K562 (cell line): ENCODE measurements around the gene SMARCC1. TPM values are rescaled to one million over a fixed set of nuclear protein-coding genes. Genes with fewer than 3 reads are reported as not detected.

Experiments
- CHD7 ChIP-seq: fragments of 200-600 bp; sonication (generic); IDR thresholded peaks from one replicate; pipeline ENCODE4 v1.6.1; 2012; ENCODE audit warnings: mild to moderate bottlenecking, low read depth, low read length, inconsistent platforms
- HDAC8 ChIP-seq: fragments of 450-650 bp; IDR thresholded peaks from 2 replicates; pipeline ENCODE4 v1.6.1; 2016; ENCODE audit warnings: mild to moderate bottlenecking, missing genetic modification characterization, moderate library complexity, missing compliant biosample characterization
- L3MBTL2 ChIP-seq: fragments of 450-650 bp; IDR thresholded peaks from 2 replicates; pipeline ENCODE4 v1.6.1; 2016; ENCODE audit warnings: mild to moderate bottlenecking, moderate library complexity
- POLR2A ChIP-seq: fragments of 450-650 bp; conservative IDR thresholded peaks from 2 replicates; pipeline ENCODE4 v1.6.1; 2016
- POLR2H ChIP-seq: IDR thresholded peaks from 2 replicates; pipeline ENCODE4 v1.6.1; 2016; ENCODE audit warnings: missing genetic modification characterization, low read depth, mild to moderate bottlenecking, control low read depth, missing compliant biosample characterization, moderate library complexity
- SMARCA5 ChIP-seq: fragments of 450-650 bp; IDR thresholded peaks from 2 replicates; pipeline ENCODE4 v1.6.1; 2016
- ZNF165 ChIP-seq: fragments of 250-450 bp; sonication (Bioruptor Pico); IDR thresholded peaks from 2 replicates; pipeline ENCODE4 v1.4.0; 2020; ENCODE audit warnings: borderline replicate concordance
- polyA plus RNA-seq, 8 experiments: library from polyadenylated mRNA; depleted of rRNA in 4 of 8; stranded (reverse) in 5 of 8; unstranded in 3 of 8; fragments of >200 nt; fragmentation: Nextera tagmentation in 2 of 8; fragmentation: Illumina TruSeq in 1 of 8; extraction: Ambion mirVana in 2 of 8; extraction: Trizol in 1 of 8; gene quantifications; 2 replicates each; pipeline versions ENCODE4 v1.2.1 to v1.2.3, GENCODE V29; 2011 to 2014; ENCODE audit warnings: inconsistent platforms in 1 of 8, missing spikeins in 1 of 8
- total RNA-seq, 7 experiments: library from RNA; depleted of rRNA in 6 of 7; stranded (reverse); fragments of >200 nt in 6 of 7; fragmentation: Illumina TruSeq in 2 of 7; extraction: Trizol in 2 of 7; gene quantifications; 2 replicates each; pipeline versions ENCODE4 v1.2.1 to v1.2.3, GENCODE V29; 2011 to 2021; ENCODE audit warnings: low replicate concordance in 1 of 7
- TF ChIP-seq, protein P1 (sequence below): sonication (generic); formaldehyde crosslinking; IDR thresholded peaks from 2 replicates; pipeline ENCODE4 v1.8.1; 2023; ENCODE audit warnings: missing genetic modification reagents, mild to moderate bottlenecking, borderline replicate concordance
- TF ChIP-seq, protein P2 (sequence below): sonication (generic); formaldehyde crosslinking; IDR thresholded peaks from 2 replicates; pipeline ENCODE4 v1.8.0; 2023; ENCODE audit warnings: mild to moderate bottlenecking, missing genetic modification reagents

The SMARCC1 gene
- total and polyA plus RNA-seq, 9 of the 15 experiments (the other 6 are each of a cell fraction or from before 2014, with no cell fraction given) = 20.7 to 199 (median 66.0) TPM

DNA sequence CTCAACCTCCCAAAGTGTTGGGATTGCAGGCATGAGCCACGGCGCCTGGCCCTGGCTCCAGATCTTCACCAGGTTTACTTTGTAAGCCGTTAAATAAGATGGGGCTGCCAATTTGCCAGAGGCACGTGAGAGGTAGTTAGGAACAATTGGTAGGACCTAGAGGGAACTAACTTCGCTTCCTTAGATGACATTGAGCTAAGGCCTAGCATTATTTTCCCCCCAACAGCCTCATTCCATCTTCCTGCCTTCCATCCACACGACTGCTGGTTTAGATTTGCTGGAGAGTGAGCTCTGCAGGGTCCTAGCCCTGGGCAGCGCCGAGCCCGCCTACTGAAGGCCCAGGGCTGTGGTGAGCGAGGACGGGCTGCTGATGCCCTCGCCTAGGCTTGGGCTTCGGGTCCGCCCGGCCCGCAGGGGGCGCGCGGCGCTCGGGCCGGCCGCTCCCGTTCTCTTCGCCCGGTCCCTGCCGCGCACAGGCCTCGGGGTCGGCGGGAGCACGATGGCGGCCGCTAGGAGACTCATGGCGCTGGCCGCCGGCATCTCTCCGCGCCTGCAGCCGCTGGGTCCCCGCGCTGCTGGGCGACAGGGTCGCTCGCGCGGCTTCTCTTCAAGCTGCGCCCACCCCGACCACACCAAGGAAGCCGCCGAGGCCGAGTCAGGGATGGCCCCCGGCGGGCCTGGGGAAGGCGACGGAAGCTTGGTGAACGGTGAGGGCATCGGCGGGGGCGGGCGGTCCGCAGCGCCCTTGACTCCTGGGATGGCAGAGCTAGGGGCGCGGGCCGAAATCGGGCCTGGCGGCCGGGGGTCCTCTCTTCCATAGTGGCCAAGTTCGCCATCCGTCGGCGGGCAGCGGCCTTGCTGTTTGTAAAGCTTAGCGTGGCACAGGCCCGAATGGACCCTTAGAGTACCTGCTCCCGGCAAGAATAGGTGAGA is 43.1 kb upstream of the SMARCC1 start (continued):
- TF ChIP-seq CHD7 = no peak
- TF ChIP-seq, protein P1, sequence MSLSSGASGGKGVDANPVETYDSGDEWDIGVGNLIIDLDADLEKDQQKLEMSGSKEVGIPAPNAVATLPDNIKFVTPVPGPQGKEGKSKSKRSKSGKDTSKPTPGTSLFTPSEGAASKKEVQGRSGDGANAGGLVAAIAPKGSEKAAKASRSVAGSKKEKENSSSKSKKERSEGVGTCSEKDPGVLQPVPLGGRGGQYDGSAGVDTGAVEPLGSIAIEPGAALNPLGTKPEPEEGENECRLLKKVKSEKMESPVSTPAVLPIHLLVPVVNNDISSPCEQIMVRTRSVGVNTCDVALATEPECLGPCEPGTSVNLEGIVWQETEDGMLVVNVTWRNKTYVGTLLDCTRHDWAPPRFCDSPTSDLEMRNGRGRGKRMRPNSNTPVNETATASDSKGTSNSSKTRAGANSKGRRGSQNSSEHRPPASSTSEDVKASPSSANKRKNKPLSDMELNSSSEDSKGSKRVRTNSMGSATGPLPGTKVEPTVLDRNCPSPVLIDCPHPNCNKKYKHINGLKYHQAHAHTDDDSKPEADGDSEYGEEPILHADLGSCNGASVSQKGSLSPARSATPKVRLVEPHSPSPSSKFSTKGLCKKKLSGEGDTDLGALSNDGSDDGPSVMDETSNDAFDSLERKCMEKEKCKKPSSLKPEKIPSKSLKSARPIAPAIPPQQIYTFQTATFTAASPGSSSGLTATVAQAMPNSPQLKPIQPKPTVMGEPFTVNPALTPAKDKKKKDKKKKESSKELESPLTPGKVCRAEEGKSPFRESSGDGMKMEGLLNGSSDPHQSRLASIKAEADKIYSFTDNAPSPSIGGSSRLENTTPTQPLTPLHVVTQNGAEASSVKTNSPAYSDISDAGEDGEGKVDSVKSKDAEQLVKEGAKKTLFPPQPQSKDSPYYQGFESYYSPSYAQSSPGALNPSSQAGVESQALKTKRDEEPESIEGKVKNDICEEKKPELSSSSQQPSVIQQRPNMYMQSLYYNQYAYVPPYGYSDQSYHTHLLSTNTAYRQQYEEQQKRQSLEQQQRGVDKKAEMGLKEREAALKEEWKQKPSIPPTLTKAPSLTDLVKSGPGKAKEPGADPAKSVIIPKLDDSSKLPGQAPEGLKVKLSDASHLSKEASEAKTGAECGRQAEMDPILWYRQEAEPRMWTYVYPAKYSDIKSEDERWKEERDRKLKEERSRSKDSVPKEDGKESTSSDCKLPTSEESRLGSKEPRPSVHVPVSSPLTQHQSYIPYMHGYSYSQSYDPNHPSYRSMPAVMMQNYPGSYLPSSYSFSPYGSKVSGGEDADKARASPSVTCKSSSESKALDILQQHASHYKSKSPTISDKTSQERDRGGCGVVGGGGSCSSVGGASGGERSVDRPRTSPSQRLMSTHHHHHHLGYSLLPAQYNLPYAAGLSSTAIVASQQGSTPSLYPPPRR = peak; percentile 17; the same call in 1 of the 2 replicates
- TF ChIP-seq, protein P2, sequence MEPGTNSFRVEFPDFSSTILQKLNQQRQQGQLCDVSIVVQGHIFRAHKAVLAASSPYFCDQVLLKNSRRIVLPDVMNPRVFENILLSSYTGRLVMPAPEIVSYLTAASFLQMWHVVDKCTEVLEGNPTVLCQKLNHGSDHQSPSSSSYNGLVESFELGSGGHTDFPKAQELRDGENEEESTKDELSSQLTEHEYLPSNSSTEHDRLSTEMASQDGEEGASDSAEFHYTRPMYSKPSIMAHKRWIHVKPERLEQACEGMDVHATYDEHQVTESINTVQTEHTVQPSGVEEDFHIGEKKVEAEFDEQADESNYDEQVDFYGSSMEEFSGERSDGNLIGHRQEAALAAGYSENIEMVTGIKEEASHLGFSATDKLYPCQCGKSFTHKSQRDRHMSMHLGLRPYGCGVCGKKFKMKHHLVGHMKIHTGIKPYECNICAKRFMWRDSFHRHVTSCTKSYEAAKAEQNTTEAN (CRISPR knock-in tag) = 0 out of 2 replicates have a peak, but pooled peaks have one; percentile 47
- no peak for TF ChIP-seq HDAC8 (tag)
- TF ChIP-seq POLR2A = peak; percentile 94
- TF ChIP-seq ZNF165 (CRISPR knock-in tag) = no peak
- no peak; the same call in 1 of the 2 replicates for TF ChIP-seq SMARCA5
- TF ChIP-seq L3MBTL2 = peak; percentile 88
- TF ChIP-seq POLR2H (tag) = peak; percentile 68
